HFFc6 (cell line): Measurements from ENCODE around the gene MICALL2. TPM values are rescaled to one million over a fixed set of nuclear protein-coding genes. Genes with fewer than 3 reads are reported as not detected.
"Not testable (repeated sequence)": the region's sequence is repeated elsewhere in the genome, so short reads cannot be mapped to it uniquely, and the experiment has no call there.

ENCODE experiments used
- DNase-seq: peaks from one replicate; pipeline ENCODE4 v3.0.0-alpha.2; 2018
- H3K27ac Mint-ChIP-seq: 2 replicates; pipeline ENCODE4 v1.8.0; 2020; ENCODE audit warnings: mild to moderate bottlenecking, mixed read lengths
- H3K27me3 Mint-ChIP-seq: 2 replicates; pipeline ENCODE4 v1.8.0; 2021; ENCODE audit warnings: mild to moderate bottlenecking, moderate library complexity, mixed read lengths; ENCODE audit not compliant: insufficient read depth
- H3K36me3 Mint-ChIP-seq: 2 replicates; pipeline ENCODE4 v1.8.0; 2021; ENCODE audit warnings: low read depth, mixed read lengths
- H3K4me1 Mint-ChIP-seq: 2 replicates; pipeline ENCODE4 v1.8.0; 2020; ENCODE audit warnings: low read depth, mixed read lengths
- H3K4me3 Mint-ChIP-seq: 2 replicates; pipeline ENCODE4 v1.8.0; 2020; ENCODE audit warnings: mild to moderate bottlenecking, moderate library complexity, mixed read lengths
- H3K9me3 Mint-ChIP-seq: 2 replicates; pipeline ENCODE4 v1.8.0; 2020; ENCODE audit warnings: mild to moderate bottlenecking, mixed read lengths
- total RNA-seq, 6 experiments: library from RNA; stranded (reverse); fragmentation: NEBNext Ultra II Directional; extraction: Animal tissue kit (Norgen Biotek cat#: 25700); gene quantifications; 2 replicates in 1 of 6; 3 replicates in 5 of 6; pipeline ENCODE4 v1.2.3, GENCODE V29; 2021
- TF ChIP-seq, protein P1 (sequence below): fragments of 200-600 bp; sonication (generic); IDR thresholded peaks from 2 replicates; pipeline ENCODE4 v1.5.0; 2021; ENCODE audit warnings: antibody characterized with exemption, mild to moderate bottlenecking

Gene MICALL2
- total RNA-seq, 6 experiments from 2014 or later, result 12.1 to 24.4 (median 21.0) TPM

DNA sequence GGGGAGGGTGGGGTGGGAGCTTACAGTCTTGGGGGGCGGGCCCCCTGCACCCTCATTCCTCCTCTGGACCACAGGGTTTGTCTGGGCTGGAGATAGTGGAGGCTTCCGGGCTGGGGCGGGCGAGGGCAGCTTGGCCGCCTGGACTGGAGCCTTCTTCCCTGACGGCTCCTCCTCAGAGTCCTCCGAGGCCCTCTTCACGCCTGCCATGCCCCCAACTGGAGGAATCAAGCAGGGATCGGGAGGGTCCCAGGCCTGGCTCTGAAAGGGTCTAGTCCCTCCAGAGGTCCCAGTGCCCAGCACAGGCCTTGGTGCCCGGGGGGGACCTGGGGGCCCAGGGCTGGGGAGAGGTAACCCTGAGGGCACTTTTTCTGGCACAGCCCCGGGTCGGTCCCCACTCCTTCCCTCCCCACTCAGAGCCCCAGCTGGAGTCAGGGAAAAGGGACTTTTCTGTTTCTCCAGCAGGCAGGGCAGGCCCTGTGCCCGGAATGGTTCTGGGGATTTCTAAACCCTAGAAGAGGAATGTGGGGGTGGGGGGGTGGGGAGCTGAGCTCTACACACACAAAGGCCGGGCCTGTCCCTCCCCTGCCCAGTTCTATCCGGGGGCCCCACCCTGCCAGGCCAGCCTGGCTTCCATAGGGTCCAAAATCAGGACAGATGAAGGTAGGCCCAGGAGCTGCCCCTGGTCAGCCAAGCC is 11.6 kb downstream of the MICALL2 start:
- Mint-ChIP-seq H3K27ac (no peak overlapping the region), H3K36me3 (peaks cover 4% of the 10 kb centered on the region; the same call in 1 of the 2 replicates), H3K9me3 (no peaks in the 10 kb centered on the region), H3K27me3 (peaks cover 1% of the 10 kb centered on the region), H3K4me3 (no peak overlapping the region), H3K4me1 (no peaks in the 10 kb centered on the region)
- DNase-seq, result no peak
- TF ChIP-seq, protein P1, sequence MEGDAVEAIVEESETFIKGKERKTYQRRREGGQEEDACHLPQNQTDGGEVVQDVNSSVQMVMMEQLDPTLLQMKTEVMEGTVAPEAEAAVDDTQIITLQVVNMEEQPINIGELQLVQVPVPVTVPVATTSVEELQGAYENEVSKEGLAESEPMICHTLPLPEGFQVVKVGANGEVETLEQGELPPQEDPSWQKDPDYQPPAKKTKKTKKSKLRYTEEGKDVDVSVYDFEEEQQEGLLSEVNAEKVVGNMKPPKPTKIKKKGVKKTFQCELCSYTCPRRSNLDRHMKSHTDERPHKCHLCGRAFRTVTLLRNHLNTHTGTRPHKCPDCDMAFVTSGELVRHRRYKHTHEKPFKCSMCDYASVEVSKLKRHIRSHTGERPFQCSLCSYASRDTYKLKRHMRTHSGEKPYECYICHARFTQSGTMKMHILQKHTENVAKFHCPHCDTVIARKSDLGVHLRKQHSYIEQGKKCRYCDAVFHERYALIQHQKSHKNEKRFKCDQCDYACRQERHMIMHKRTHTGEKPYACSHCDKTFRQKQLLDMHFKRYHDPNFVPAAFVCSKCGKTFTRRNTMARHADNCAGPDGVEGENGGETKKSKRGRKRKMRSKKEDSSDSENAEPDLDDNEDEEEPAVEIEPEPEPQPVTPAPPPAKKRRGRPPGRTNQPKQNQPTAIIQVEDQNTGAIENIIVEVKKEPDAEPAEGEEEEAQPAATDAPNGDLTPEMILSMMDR, result no peak

DNA sequence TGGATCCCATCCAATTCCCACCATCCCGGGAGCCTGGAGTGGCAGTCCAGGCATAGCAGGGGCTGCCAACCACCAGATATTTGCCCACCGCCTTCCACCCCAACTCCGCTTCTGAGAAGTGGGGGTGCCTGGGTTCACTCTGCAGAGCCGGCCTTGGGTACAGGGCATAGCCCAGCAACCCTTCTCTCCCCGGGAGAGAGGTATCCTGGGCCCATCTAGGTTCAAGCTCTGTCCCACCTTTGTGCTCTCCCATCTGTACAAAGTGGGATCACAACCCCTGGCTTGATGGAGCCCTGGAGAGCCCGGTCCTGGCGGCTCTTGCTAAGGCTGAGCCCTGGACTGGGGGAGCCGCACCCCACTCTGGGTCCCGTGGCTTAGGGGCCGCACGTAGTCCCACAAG is 12.2 kb downstream of the MICALL2 start:
- no peak overlapping the region for H3K27ac Mint-ChIP-seq
- TF ChIP-seq, protein P1, result no peak
- no peak for DNase-seq
- H3K4me1 Mint-ChIP-seq, result no peaks in the 10 kb centered on the region
- no peaks in the 10 kb centered on the region for H3K9me3 Mint-ChIP-seq
- H3K4me3 Mint-ChIP-seq, result no peak overlapping the region
- H3K36me3 Mint-ChIP-seq, result peaks cover 4% of the 10 kb centered on the region; the same call in 1 of the 2 replicates
- peaks cover 1% of the 10 kb centered on the region for H3K27me3 Mint-ChIP-seq

DNA sequence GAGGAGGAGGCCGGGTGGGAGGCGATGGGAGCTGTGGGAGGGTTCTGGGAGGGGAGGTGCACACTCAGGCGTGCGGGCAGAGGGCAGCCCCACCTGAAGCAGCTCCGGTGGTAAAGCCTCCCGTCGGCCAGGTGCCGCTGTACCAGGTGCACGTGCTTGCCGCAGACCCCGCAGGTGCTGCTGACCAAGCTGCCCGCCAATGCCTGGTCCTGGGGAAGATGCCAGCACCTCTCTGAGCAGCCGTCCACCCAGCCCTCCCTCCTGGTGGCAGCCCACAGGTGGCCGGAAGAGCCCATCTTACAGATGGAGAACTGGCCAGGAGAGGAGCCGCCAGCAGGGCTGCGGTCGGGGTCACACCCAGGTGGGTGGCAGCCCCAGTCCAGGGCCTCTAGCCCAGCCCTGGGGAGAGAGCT is 12.6 kb downstream of the MICALL2 start:
- Mint-ChIP-seq H3K4me1 (no peaks in the 10 kb centered on the region), H3K4me3 (no peak overlapping the region), H3K9me3 (no peaks in the 10 kb centered on the region), H3K27me3 (peaks cover 1% of the 10 kb centered on the region), H3K36me3 (peaks cover 4% of the 10 kb centered on the region; the same call in 1 of the 2 replicates), H3K27ac (no peak overlapping the region)
- TF ChIP-seq, protein P1, result no peak
- DNase-seq, result no peak

DNA sequence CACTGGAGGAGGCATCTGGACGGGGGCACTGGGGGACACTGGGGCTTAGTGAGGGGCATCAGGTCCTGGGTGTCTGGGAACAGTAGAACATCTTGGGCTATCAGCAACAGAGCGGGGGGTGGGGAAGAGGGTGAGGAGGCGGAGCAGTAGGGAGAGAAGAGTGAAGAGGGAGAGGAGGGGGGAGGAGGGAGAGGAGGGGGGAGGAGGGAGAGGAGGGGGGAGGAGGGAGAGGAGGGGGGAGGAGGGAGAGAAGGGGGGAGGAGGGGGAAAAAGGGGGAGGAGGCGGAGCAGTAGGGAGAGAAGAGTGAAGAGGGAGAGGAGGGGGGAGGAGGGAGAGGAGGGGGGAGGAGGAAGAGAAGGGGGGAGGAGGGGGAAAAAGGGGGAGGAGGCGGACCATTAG is 13.2 kb downstream of the MICALL2 start:
- H3K9me3 Mint-ChIP-seq, H3K4me1 Mint-ChIP-seq, H3K36me3 Mint-ChIP-seq, H3K27ac Mint-ChIP-seq, DNase-seq, H3K27me3 Mint-ChIP-seq, H3K4me3 Mint-ChIP-seq: not testable (repeated sequence)

DNA sequence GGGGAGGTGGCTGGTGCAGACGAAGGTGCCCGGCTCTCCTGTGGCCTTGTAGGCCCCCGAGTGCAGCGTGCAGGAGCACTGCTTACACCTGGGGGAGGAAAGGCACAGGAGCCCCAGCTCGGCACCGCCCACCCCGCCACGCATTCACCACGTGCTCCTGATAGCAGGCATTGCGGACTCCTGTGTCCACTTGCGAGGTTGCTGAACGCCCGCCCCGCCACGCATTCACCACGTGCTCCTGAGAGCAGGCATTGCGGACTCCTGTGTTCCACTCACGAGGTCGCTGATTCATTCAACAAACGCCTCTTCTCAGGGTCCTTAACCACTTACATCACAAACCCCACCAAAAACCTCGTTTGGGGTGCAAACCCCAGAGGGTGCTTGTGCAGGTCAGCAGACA is 13.9 kb downstream of the MICALL2 start:
- Mint-ChIP-seq H3K4me1 (no peaks in the 10 kb centered on the region), H3K27me3 (peaks cover 1% of the 10 kb centered on the region), H3K4me3 (no peak overlapping the region), H3K36me3 (peaks cover 4% of the 10 kb centered on the region; the same call in 1 of the 2 replicates), H3K27ac (no peak overlapping the region), H3K9me3 (no peaks in the 10 kb centered on the region)
- TF ChIP-seq, protein P1, result no peak
- no peak for DNase-seq

DNA sequence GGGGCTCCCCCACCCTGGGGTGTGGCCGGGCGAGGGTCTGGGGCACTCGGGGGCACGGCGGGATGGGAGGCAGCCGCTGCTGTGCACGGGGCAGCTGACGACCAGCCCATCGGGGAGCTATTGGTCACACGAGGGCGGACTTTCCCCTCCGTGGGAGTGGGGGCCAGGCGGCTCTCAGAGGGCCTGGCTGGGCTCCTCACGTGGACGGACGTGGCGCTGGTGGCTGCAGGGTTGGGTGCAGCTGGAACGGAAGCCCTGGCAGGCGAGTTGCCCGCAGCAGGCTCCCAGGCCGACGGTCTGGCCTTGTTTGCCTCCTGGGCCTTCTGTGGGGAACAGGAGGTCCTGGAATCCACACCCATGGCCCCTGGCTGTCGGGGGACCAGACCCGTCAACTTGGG is 14.3 kb downstream of the MICALL2 start:
- H3K4me3 Mint-ChIP-seq, result no peak overlapping the region
- TF ChIP-seq, protein P1, result no peak
- DNase-seq, result no peak
- peaks cover 1% of the 10 kb centered on the region for H3K27me3 Mint-ChIP-seq
- no peak overlapping the region for H3K27ac Mint-ChIP-seq
- peaks cover 4% of the 10 kb centered on the region; the same call in 1 of the 2 replicates for H3K36me3 Mint-ChIP-seq
- H3K4me1 Mint-ChIP-seq, result no peaks in the 10 kb centered on the region
- no peaks in the 10 kb centered on the region for H3K9me3 Mint-ChIP-seq
